ENCODE data around the gene VAV3. TPM values are rescaled to one million over a fixed set of nuclear protein-coding genes. Genes with fewer than 3 reads are reported as not detected.

VAV3 gene
- polyA plus RNA-seq, 3 donors, result 5.4 to 9.2 (median 9.0) TPM

- Histone ChIP-seq H4K20me1 (ENCODE audit: insufficient read depth, low read length) (no peaks in the 10 kb centered on the region), H3K4me2 (replicated peaks; ENCODE audit: extremely low read depth, low read length, poor library complexity, severe bottlenecking) (no peak overlapping the region), H3K27ac (ENCODE audit: low read depth in 1 of 2, low read length in 2 of 2) (no peak overlapping the region), H3K4me3 (replicated peaks in 1 of 3; ENCODE audit: low read depth in 2 of 3, low read length in 3 of 3) (no peak overlapping the region), H3K9ac (ENCODE audit: insufficient read depth, low read length, poor library complexity, severe bottlenecking) (no peak overlapping the region), H3K4me1 (ENCODE audit: control insufficient read depth in 1 of 2, insufficient read depth in 2 of 2, low read length in 2 of 2) (no peaks in the 10 kb centered on the region), H3K27me3 (ENCODE audit: control insufficient read depth in 2 of 2, insufficient read depth in 2 of 2, low read length in 2 of 2) (no peaks in the 10 kb centered on the region), H3K9me3 (replicated peaks in 1 of 2; ENCODE audit: control insufficient read depth in 1 of 2, insufficient read depth in 1 of 2, low read length in 2 of 2) (no peaks in the 10 kb centered on the region), H2AFZ (ENCODE audit: insufficient read depth, low read depth, low read length, poor library complexity, severe bottlenecking) (no peak overlapping the region), H3K79me2 (ENCODE audit: insufficient read depth, low read length) (no peaks in the 10 kb centered on the region), H3K36me3 (replicated peaks in 1 of 2; ENCODE audit: control insufficient read depth in 1 of 2, insufficient read depth in 2 of 2, low read length in 2 of 2) (peaks cover 2 to 23% of the 10 kb centered on the region in 2 donors)
- intact Hi-C loops (cut with micrococcal nuclease), result no loop called here
- H3K4me1 Mint-ChIP-seq, result peaks cover 4% of the 10 kb centered on the region
- no peaks in the 10 kb centered on the region for H3K27me3 Mint-ChIP-seq (ENCODE audit: low read depth in 3 of 3)
- no peak overlapping the region for H3K4me3 Mint-ChIP-seq
- no peak for DNase-seq
- TF ChIP-seq CTCF (IDR thresholded peaks at IDR 0.05), result no peak
- H3K36me3 Mint-ChIP-seq, result peaks cover 34 to 39% of the 10 kb centered on the region in 2 donors
- no peak overlapping the region for H3K27ac Mint-ChIP-seq
- no peaks in the 10 kb centered on the region for H3K9me3 Mint-ChIP-seq
- 100% methylated on average over 4 of the region's 6 CpGs for WGBS (ENCODE audit: insufficient coverage)
Observed at GRCh38 chr1:107668762-107669161, 296.2 kb downstream of the VAV3 start.

DNA sequence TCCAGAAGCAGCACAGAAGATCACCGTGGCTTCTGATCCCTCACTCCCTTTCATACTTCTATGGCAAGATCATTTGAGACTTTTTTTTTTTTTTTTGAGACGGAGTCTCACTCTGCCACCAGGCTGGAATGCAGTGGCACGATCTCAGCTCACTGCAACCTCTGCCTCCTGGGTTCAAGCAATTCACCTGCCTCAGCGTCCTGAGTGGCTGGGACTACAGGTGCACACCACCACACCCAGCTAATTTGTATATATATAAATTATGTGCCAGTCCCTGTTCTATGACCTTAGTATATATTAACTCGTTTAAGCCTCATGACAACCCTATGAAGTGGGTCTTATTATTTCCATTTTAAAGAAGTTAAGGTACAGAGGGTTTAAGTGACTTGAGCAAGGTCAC lies 298.5 kb downstream of the VAV3 start:
- Histone ChIP-seq H3K79me2 (ENCODE audit: insufficient read depth, low read length) (no peaks in the 10 kb centered on the region), H3K9ac (ENCODE audit: insufficient read depth, low read length, poor library complexity, severe bottlenecking) (no peak overlapping the region), H3K27me3 (ENCODE audit: control insufficient read depth in 2 of 2, insufficient read depth in 2 of 2, low read length in 2 of 2) (no peaks in the 10 kb centered on the region), H4K20me1 (ENCODE audit: insufficient read depth, low read length) (no peaks in the 10 kb centered on the region), H3K9me3 (replicated peaks in 1 of 2; ENCODE audit: control insufficient read depth in 1 of 2, insufficient read depth in 1 of 2, low read length in 2 of 2) (no peaks in the 10 kb centered on the region), H2AFZ (ENCODE audit: insufficient read depth, low read depth, low read length, poor library complexity, severe bottlenecking) (no peak overlapping the region), H3K4me2 (replicated peaks; ENCODE audit: extremely low read depth, low read length, poor library complexity, severe bottlenecking) (no peak overlapping the region), H3K27ac (ENCODE audit: low read depth in 1 of 2, low read length in 2 of 2) (no peak overlapping the region), H3K4me1 (ENCODE audit: control insufficient read depth in 1 of 2, insufficient read depth in 2 of 2, low read length in 2 of 2) (no peaks in the 10 kb centered on the region), H3K4me3 (replicated peaks in 1 of 3; ENCODE audit: low read depth in 2 of 3, low read length in 3 of 3) (no peak overlapping the region), H3K36me3 (replicated peaks in 1 of 2; ENCODE audit: control insufficient read depth in 1 of 2, insufficient read depth in 2 of 2, low read length in 2 of 2) (peaks cover 4 to 23% of the 10 kb centered on the region in 2 donors)
- no peak for DNase-seq
- no peak for TF ChIP-seq CTCF (IDR thresholded peaks at IDR 0.05)
- H3K27me3 Mint-ChIP-seq (ENCODE audit: low read depth in 3 of 3), result no peaks in the 10 kb centered on the region
- 100% methylated on average over 1 of the region's 5 CpGs for WGBS (ENCODE audit: insufficient coverage)
- H3K4me1 Mint-ChIP-seq, result no peaks in the 10 kb centered on the region
- H3K36me3 Mint-ChIP-seq, result peaks cover 33 to 34% of the 10 kb centered on the region in 2 donors
- H3K4me3 Mint-ChIP-seq, result no peak overlapping the region
- no peak overlapping the region for H3K27ac Mint-ChIP-seq
- intact Hi-C loops (cut with micrococcal nuclease), result no loop called here
- no peaks in the 10 kb centered on the region for H3K9me3 Mint-ChIP-seq

All from CD14-positive monocyte (primary cell).